IPS-20b (cell line): ENCODE measurements around the gene OSBPL1A.

Experiments
- H3K27ac ChIP-seq: one replicate; pipeline ENCODE4 v1.5.1; 2013; ENCODE audit warnings: low read length
- H3K27me3 ChIP-seq: 2 replicates; pipeline ENCODE4 v1.6.1; 2013; ENCODE audit warnings: mild to moderate bottlenecking, low read length, inconsistent platforms; ENCODE audit not compliant: insufficient read depth
- H3K36me3 ChIP-seq: 2 replicates; pipeline ENCODE4 v1.6.1; 2013; ENCODE audit warnings: low read depth, mild to moderate bottlenecking, inconsistent platforms, low read length, moderate library complexity; ENCODE audit not compliant: insufficient read depth
- H3K4me1 ChIP-seq: 2 replicates; pipeline ENCODE4 v1.6.1; 2013; ENCODE audit warnings: mild to moderate bottlenecking, control low read depth, inconsistent platforms, low read length, moderate library complexity; ENCODE audit not compliant: insufficient read depth
- H3K4me3 ChIP-seq: 2 replicates; pipeline ENCODE4 v1.5.1; 2013; ENCODE audit warnings: mild to moderate bottlenecking, low read length, inconsistent platforms
- H3K9ac ChIP-seq: 2 replicates; pipeline ENCODE4 v1.6.1; 2013; ENCODE audit warnings: low read depth, mild to moderate bottlenecking, inconsistent platforms, low read length, moderate library complexity
- H3K9me3 ChIP-seq: 2 replicates; pipeline ENCODE4 v1.6.1; 2013; ENCODE audit warnings: mild to moderate bottlenecking, low read depth, low read length, inconsistent platforms; ENCODE audit not compliant: insufficient read depth

Gene OSBPL1A

DNA sequence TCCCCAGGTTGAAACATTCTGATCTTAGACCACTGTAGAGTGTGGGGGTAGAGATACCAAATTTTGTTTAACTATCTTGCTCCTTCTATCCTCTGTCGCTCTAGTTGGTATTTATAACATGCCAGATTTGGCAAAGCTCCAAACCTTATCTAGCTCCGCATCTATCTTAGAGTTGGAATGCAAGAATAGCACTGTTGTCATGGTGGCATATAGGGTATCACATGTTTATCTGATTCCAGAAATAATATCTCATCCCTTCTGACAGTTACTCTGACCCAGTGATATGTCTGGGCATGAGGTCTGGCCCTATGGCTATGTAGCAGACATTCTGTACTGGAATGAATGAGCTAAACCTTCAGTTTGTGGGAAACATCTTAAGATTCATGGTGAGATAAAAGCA lies 207.0 kb downstream of the OSBPL1A start:
- no peaks in the 10 kb centered on the region for H3K9me3 ChIP-seq

DNA sequence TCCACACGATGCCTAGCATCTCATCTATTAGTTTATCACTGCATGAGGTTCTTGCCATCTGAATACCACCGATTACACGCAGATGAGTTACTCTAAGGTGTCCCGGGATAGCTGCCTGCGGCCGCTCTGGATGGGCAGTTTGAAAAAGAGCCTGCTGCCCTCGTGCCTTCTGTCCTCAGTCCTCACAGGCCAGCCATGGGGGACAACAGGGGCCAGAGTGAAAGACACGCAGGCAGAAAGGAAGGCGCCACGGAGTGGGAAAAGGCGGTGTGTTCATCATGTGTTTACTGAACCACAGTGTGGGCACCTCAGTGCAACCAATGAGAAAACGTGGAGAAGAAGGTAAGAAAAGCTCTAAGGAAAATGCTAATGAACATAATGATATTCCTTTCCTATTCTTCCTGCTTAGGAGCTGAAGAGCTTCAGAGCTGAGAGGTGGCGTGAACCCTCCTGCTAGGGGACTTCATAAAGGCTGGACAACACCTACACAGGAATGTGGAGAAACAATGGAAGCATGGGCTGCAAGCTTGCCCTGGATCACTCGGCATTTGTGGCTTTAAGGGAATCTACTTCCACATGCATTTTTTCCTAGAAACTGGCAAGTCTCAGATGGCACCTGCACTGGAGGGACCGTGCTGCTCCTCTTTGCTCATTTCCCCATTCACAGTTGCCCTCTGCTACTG lies 207.8 kb downstream of the OSBPL1A start:
- Histone ChIP-seq H3K4me1 (peaks cover 4% of the 10 kb centered on the region; the same call in 1 of the 2 replicates), H3K9me3 (no peaks in the 10 kb centered on the region), H3K36me3 (peaks cover 4% of the 10 kb centered on the region; the same call in 1 of the 2 replicates), H3K9ac (no peak overlapping the region), H3K27me3 (no peaks in the 10 kb centered on the region), H3K4me3 (no peak overlapping the region), H3K27ac (no peak overlapping the region)

More for the DNA sequence above, 207.0 kb downstream of the OSBPL1A start:
- H3K36me3 ChIP-seq, result peaks cover 9% of the 10 kb centered on the region; the same call in 1 of the 2 replicates
- H3K9ac ChIP-seq, result no peak overlapping the region
- no peaks in the 10 kb centered on the region for H3K27me3 ChIP-seq
- H3K4me1 ChIP-seq, result peaks cover 4% of the 10 kb centered on the region; the same call in 1 of the 2 replicates
- H3K4me3 ChIP-seq, result no peak overlapping the region
- H3K27ac ChIP-seq, result no peak overlapping the region

DNA sequence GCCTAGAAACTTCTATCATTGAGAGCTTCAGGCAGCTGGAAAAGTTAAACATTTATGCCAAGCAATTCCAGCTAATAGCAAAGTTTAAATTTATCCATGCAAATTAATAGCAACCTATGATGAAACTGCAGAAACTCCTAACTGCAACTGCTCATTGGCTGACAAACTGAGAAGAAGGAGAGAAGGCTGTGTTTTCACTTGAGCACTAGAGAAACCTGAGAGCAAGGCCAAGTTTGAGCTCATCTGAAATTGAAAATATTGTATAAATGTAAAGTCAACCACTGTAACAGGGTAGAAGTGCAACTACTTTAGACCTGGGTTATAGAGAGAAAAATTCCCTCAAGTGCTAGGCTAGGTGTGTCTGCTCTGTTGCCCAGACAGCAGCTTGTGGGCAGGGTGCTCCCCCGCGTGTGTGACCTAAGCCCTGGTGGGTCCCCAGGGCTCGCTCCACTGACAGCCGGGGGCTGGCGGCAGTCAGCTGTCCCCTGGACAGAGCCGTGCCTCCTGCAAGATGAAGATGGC lies 208.6 kb downstream of the OSBPL1A start:
- no peak overlapping the region for H3K9ac ChIP-seq

DNA sequence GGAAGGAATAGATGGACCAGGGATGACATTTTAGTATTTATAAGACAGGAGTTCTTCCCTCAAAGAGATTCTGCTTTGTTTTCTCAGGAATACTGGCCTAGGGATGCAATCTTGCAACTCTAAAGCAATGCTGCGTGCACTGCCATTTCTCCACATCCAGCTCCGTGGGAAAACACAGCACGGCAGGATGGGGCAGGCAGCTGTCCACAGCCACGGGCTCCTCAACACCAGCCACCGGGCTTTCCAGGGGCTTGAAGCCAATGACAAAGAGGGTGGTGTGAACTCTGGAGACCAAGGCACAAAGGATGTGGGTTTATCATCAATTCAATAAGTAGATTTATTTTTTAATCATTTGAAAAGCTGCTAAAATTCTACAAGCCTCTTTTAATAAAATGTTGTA lies 209.5 kb downstream of the OSBPL1A start:
- Histone ChIP-seq H3K9me3 (no peaks in the 10 kb centered on the region), H3K4me1 (peaks cover 4% of the 10 kb centered on the region; the same call in 1 of the 2 replicates), H3K27ac (no peak overlapping the region), H3K27me3 (no peaks in the 10 kb centered on the region), H3K4me3 (no peak overlapping the region), H3K9ac (no peak overlapping the region), H3K36me3 (no peaks in the 10 kb centered on the region)

More for the DNA sequence above, 208.6 kb downstream of the OSBPL1A start:
- H3K4me1 ChIP-seq, result peaks cover 4% of the 10 kb centered on the region; the same call in 1 of the 2 replicates
- H3K27me3 ChIP-seq, result no peaks in the 10 kb centered on the region
- no peaks in the 10 kb centered on the region for H3K36me3 ChIP-seq
- no peak overlapping the region for H3K27ac ChIP-seq
- H3K4me3 ChIP-seq, result no peak overlapping the region
- H3K9me3 ChIP-seq, result no peaks in the 10 kb centered on the region

DNA sequence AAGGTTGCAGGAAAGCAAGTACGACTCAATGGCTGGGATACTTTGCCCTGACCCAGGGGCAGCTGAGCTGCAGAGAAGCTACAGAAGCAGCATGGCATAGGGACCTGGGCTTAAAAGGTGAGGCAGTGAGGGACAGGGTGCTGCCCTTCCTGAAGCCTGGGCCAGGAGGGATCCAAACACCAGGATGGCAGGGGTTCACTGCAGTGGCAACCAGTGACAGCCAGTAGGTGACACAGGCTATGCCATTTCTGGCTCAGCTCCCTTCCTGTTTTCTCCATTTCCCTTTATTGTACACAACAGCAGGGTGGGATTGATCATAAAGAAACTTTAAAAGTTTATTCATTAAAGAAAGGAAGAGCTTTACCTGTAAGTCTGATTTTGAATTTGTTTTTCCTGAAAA lies 209.9 kb downstream of the OSBPL1A start:
- H3K4me1 ChIP-seq, result peaks cover 4% of the 10 kb centered on the region; the same call in 1 of the 2 replicates
- H3K9ac ChIP-seq, result no peak overlapping the region
- H3K4me3 ChIP-seq, result no peak overlapping the region
- no peak overlapping the region for H3K27ac ChIP-seq
- no peaks in the 10 kb centered on the region for H3K36me3 ChIP-seq
- no peaks in the 10 kb centered on the region for H3K9me3 ChIP-seq
- no peaks in the 10 kb centered on the region for H3K27me3 ChIP-seq

DNA sequence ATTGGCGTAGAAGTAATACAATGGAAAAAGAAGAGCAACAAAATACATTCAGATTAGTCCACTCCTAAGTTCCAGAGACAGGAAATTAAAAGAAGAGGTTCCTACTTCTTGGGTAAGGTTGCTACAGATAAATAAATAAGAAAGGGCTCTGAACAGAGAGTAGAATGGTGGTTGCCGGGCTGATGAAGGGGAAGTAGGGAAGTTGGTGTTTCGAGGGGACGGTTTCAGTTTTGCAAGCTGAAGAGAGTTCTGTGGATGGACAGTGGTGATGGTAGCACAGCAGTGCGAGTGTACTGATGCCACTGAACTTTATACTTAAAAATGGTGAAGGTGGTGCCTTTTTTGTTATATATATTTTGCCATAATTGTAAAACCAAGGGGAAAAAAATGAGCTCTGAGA lies 210.6 kb downstream of the OSBPL1A start:
- Histone ChIP-seq H3K4me3 (no peak overlapping the region), H3K27ac (no peak overlapping the region), H3K9ac (no peak overlapping the region), H3K9me3 (no peaks in the 10 kb centered on the region), H3K36me3 (no peaks in the 10 kb centered on the region), H3K4me1 (peaks cover 4% of the 10 kb centered on the region; the same call in 1 of the 2 replicates), H3K27me3 (no peaks in the 10 kb centered on the region)

DNA sequence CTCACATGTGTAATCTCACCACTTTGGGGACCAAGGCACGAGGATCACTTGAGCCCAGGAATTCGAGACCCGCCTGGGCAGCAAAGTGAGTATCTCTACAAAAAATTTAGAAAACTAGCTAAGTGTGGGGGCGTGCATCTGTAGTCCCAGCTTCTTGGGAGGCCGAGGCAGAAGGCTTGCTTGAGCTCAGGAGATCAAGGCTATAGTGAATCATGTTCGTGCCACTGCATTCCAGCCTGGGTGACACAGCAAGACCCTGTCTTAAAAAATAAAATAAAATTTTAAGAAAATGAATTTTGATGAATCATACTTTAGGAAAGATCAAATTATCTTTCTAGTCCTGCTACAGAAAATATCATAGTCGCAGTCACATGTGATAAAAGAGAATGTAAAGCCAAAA lies 211.8 kb downstream of the OSBPL1A start:
- Histone ChIP-seq H3K4me1 (peaks cover 4% of the 10 kb centered on the region; the same call in 1 of the 2 replicates), H3K27me3 (no peaks in the 10 kb centered on the region), H3K9me3 (no peaks in the 10 kb centered on the region), H3K36me3 (peaks cover 3% of the 10 kb centered on the region; the same call in 1 of the 2 replicates), H3K27ac (no peak overlapping the region), H3K4me3 (no peak overlapping the region), H3K9ac (no peak overlapping the region)

DNA sequence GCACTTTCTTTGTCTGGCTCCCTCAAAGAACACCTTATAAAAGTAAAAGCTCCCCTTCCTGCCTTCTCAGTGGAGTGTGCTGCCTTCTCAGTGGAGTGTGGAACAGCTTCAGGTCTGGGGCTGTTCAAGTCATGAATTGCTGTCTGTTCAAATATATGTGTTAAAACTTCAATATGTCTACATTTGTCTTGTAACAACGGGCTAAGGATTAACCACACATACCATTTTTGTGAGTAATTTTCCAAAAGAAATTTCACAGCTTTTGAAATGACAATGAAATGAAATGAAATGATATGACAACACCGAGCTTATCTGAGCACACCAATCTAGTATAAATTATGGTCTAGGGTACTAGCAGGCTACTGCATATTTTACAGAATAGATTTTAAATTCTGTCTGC lies 215.8 kb downstream of the OSBPL1A start:
- Histone ChIP-seq H3K27me3 (no peaks in the 10 kb centered on the region), H3K4me3 (no peak overlapping the region), H3K27ac (no peak overlapping the region), H3K4me1 (no peaks in the 10 kb centered on the region), H3K36me3 (peaks cover 17% of the 10 kb centered on the region; the same call in 1 of the 2 replicates), H3K9me3 (no peaks in the 10 kb centered on the region), H3K9ac (no peak overlapping the region)

DNA sequence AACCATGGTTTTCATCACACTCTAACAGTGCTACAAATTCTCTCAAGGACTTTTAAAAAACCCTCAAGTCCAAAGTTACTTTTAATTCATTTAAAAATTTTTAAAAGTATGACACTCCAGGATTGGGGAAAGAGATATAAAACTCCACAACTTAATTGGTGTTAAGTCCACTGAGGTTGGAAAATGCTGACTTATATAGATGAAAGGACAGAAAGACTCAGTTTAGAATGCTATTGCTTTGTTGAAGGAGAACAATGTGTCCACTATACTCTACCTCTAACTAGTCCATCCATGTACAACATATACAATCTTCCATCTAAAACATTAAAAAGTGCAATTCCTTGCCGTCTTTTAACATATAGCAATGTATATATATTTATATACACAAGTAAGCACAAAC lies 217.6 kb downstream of the OSBPL1A start:
- no peak overlapping the region for H3K4me3 ChIP-seq
- no peaks in the 10 kb centered on the region for H3K4me1 ChIP-seq
- peaks cover 17% of the 10 kb centered on the region; the same call in 1 of the 2 replicates for H3K36me3 ChIP-seq
- H3K9ac ChIP-seq, result no peak overlapping the region
- H3K27ac ChIP-seq, result no peak overlapping the region
- no peaks in the 10 kb centered on the region for H3K27me3 ChIP-seq
- H3K9me3 ChIP-seq, result no peaks in the 10 kb centered on the region

DNA sequence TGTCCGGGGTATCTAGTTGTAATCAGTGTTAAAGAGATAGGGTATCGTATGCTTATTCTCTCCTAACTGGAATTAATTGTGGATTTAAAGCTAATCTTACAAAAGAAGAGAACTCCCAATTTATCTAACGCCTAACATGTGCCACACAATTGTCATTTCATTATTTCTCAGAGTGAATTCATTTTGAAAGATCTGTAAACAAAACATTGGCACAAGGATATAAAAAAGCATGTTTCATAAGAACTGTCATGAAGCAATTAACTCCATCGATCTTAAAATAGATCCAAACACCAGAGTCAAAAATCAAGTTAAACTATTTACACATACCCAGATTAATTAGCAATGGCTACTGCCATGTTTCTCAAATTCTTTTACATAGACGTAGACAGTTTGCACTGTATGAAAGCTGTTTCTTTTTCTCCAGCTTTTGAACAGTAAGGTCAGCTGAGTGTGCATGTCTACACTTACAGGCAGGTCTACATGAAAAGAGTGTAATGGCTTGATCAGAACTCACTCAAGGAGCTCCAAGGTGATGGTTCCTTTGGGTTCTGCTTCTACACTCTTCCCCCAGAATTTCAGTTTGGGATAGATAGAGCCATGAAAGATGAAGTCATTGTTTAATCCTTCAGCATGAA lies 220.0 kb downstream of the OSBPL1A start:
- H3K4me3 ChIP-seq, result no peak overlapping the region
- no peak overlapping the region for H3K9ac ChIP-seq
- H3K27ac ChIP-seq, result no peak overlapping the region
- no peaks in the 10 kb centered on the region for H3K27me3 ChIP-seq
- H3K36me3 ChIP-seq, result peaks cover 25% of the 10 kb centered on the region; the same call in 1 of the 2 replicates
- no peaks in the 10 kb centered on the region for H3K9me3 ChIP-seq
- no peaks in the 10 kb centered on the region for H3K4me1 ChIP-seq

DNA sequence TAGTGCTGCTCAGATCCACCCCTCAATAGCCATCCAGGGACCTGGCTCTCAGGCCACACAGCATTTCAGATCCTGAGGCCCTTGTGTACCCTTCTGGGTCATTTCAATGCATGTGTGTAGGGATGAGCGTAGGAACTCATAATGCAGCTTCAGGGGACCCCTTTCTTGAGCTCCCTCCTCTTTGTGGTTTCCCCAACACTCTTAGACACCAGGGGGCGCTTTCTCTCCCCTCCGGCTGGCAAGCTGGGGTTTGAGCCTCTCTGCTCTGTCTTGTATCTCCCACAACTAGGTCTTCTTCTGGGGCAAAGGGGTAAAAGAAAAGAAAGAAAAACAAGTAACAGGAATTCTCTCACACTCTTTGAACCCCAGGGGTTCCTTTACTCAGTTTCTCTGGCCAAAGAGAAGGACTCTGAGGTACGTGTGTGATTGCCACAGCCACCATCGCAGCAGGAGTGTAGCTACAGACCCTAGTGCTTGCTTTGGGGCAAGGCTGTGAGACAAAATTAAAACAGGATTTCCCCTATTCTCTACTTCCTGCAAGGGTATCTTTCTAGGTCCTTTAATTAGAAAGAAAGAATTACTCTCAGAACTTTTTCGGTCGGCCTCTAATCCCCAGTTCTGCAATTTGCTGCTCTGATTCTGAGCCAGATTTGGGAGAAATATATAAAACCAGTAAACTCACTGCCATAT lies 220.8 kb downstream of the OSBPL1A start:
- Histone ChIP-seq H3K9me3 (no peaks in the 10 kb centered on the region), H3K4me1 (no peaks in the 10 kb centered on the region), H3K4me3 (no peak overlapping the region), H3K27ac (no peak overlapping the region), H3K36me3 (peaks cover 25% of the 10 kb centered on the region; the same call in 1 of the 2 replicates), H3K27me3 (no peaks in the 10 kb centered on the region), H3K9ac (no peak overlapping the region)
